GOT3 (cell line): ENCODE results near the gene GRPEL1.
A peak's percentile ranks its signal among the peaks of the same experiment; 100 is the strongest.
"Not testable (repeated sequence)": the region's sequence is repeated elsewhere in the genome, so short reads cannot be mapped to it uniquely, and the experiment has no call there.

Source experiments
- DNase-seq: peaks from one replicate; lab custom pipeline; 2025; ENCODE audit warnings: mixed read lengths; lab: John Stamatoyannopoulos, UW

GRPEL1 gene

GRCh38 chr4:7067452-7068278 lies at the start of gene GRPEL1:
TSS of gene GRPEL1 (minus strand) at chr4:7068064. CDS start at chr4:7068032, 32 bp downstream.
- DNase-seq, result peak; percentile 96

- no peak for DNase-seq
Observed at GRCh38 chr4:7116705-7117104, 48.8 kb upstream of the GRPEL1 start.

- no peak for DNase-seq
Observed at GRCh38 chr4:7115557-7116340, 47.9 kb upstream of the GRPEL1 start.

GRCh38 chr4:7112656-7113055 lies 44.8 kb upstream of the GRPEL1 start:
- DNase-seq, result no peak

- DNase-seq, result no peak
Observed at GRCh38 chr4:7111441-7111840, 43.6 kb upstream of the GRPEL1 start.

- no peak for DNase-seq
Observed at GRCh38 chr4:7110546-7110945, 42.7 kb upstream of the GRPEL1 start.

GRCh38 chr4:7109169-7109568 lies 41.3 kb upstream of the GRPEL1 start:
- DNase-seq, result no peak

- DNase-seq, result no peak
Observed at GRCh38 chr4:7108660-7109059, 40.8 kb upstream of the GRPEL1 start.

DNA sequence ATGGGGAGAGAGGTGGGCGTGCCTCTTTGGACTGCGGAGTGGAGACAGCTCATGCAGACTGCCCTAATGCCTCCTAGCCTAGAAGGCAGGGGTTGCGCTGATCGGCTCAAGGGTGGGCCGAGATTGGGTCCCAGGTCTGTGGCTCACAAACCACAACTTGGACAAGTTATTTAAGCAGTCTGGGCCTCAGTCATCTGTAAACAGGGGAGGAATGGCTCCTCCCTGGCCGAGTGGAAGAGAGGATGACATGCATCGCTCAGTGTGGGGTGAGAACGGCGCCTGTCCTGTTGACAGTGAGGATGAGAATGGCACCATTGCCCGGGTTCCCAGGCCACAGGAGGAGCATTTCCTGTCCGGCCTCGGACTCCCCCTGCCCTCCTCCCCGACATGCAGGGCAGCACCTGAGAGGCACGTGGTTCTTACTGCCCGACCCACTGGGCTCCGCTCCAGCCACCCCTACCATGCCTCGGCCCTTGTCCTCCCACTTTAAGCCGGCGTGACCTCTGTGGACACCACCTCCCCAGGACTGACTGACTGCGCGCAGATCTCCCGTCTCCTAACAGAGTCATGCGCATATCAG lies 40.3 kb upstream of the GRPEL1 start:
- no peak for DNase-seq

DNA sequence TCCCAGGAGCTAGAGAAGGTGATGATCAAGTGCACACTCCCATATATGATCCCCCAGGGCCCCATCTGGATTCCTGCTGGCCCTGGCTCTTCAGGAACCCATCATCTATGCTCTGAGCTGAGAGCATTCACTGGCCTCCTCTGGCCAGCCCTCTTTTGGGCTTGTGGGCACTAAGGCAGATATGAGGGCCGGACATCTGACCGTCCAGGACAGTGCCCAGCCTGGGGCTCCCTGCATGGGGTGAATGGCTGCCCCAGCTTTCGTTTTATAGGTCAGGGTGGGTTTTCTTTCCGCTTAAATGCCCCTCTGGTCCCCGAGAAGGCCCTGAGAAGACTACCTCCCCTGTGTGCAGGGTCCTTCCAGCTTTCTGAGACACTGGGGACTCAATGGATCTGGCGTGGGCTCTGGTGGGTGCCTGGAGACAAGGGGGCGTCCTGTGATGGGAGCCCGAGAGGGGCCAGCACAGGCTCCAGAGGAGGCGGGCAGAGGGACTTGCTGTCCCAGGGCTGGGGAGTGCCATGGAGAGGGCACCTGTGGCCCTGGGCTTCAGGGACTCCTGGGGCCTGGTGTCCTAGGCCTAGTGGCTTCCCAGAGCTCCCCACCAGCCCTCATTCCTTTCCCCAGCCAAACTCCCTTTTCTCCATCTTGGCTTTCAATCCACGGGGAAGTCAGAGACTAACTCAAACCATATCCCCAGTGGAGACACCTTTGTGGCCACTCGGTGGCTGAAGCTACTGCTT lies 39.5 kb upstream of the GRPEL1 start:
- DNase-seq, result no peak

- DNase-seq, result no peak
Observed at GRCh38 chr4:7105276-7105675, 37.4 kb upstream of the GRPEL1 start.

- DNase-seq, result no peak
Observed at GRCh38 chr4:7104366-7105031, 36.6 kb upstream of the GRPEL1 start.

- no peak for DNase-seq
Observed at GRCh38 chr4:7103607-7104365, 35.9 kb upstream of the GRPEL1 start.

- peak; percentile 59 for DNase-seq
Observed at GRCh38 chr4:7103031-7103606, 35.3 kb upstream of the GRPEL1 start.

DNA sequence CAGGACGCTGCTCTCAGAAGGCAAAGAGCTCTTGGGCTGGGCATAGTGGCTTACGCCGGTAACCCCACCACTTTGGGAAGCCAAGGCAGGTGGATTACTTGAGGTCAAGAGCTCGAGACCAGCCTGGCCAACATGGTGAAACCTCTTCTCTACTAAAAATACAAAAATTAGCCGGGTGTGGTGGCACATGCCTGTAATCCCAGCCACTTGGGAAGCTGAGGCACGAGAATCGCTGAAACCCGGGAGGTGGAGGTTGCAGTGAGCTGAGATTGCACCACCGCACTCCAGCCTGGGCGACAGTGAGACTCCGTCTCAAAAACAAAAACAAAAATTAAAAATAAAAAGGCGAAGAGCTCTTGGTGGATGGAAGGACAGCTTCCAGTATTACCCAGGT lies 34.6 kb upstream of the GRPEL1 start:
- DNase-seq, result not testable (repeated sequence)

DNA sequence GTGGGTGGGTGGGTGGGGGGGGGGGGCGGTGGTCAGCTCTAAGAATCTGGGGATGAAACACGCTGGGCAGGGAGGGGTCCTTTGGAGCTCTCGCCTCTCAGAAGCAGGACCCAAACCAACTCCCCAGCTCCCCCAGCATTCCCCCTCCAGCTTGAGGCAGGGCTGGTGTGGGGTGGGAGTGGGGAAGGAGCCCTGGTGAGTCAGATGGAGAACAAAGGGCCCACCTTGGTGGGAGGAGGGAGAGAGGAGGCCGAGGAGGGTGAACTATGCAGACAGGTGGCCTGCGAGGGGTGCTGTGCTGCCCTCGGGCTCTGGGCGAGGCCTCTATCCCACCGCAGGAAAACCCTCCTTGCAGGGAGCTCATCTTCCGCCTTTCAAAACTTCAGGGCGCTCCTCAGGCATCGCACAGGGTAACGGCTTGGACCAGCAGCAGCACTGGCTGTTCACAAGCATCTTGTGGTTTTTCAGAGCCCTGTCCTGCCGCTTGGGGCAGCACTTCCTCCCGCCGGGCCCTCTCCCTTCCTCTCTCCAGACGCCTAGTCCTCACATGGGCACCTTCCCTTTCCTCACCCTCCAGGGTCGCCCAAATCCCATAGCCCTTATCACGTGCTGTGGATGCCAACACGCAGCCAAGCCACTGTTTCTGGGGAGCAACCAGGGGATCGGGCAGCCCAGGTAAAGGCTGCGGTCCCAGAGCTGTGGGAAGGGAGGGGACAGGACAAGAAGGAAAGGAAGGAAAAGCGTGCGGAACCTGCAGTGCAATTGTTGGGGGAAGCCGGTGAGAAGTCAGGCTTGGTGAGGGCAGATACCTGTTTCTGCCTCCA lies 34.0 kb upstream of the GRPEL1 start:
- no peak for DNase-seq

- no peak for DNase-seq
Observed at GRCh38 chr4:7096236-7096635, 28.4 kb upstream of the GRPEL1 start.

DNA sequence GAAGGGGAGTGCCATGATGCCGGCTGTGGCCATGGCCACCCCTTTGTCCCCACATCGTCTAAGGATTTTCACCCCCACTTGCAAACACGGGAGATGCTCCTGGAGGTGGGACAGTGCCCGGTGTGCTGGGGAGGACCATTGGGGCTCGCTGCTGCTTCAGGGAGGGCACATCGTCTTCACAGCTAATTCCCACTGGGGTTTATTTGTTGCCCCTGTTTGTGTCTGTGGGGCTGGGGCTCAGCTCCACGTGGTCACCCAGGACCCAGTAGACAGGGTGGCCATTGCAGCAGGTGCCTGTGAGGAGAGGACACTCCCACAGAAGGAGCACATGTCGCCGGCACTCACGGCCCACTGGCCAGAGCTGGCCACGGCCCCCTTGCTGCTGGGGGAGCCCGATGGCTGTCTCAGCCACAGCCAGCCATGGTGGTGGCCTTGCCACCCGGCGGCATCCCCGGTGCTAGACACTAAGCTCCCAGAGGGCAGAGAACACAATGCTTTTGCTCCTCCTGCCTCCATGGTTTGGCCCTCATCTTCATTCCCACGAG lies 27.8 kb upstream of the GRPEL1 start:
- no peak for DNase-seq

- no peak for DNase-seq
Observed at GRCh38 chr4:7094916-7095315, 27.1 kb upstream of the GRPEL1 start.
